ENCODE results near the gene TFDP1.

TFDP1 gene

DNA sequence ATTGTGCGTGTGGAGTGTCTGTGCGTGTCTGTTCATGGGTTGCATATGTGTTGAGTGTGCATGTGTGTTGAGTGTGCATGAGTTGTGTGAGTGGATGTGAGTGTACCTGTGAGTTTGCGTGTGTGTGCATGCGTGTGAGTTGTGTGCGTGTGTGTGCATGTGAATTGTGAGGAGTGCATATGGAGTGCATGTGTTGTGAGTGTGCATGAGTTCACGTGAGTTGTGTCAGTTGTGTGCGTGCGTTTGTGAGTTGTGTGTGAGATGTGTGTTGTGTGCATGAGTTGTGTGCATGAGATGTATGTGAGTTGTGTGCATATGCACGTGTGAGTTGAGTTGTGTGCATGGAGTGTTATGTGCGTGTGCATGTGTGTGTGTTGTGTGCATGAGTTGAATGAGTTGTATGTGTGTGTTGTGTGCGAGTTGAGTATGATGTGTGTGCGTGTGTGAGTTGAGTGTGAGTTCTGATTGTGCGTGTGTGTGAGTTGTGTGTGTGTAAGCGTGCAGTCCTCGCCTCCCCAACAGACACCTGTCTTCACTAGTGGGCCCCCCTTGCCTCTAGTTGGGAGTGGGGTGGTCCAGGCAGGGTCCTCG lies 29.3 kb downstream of the TFDP1 start:
- Histone ChIP-seq H3K4me1 (ENCODE audit: control insufficient read depth in 2 of 2, insufficient read depth in 1 of 2, low read depth in 1 of 2, low read length in 2 of 2) (peaks cover 10 to 19% of the 10 kb centered on the region in 2 donors), H2BK5ac (ENCODE audit: low read length) (peak overlapping the region; percentile 32), H2AFZ (ENCODE audit: low read length) (no peak overlapping the region), H2BK15ac (ENCODE audit: low read length) (no peak overlapping the region), H3K27me3 (ENCODE audit: control insufficient read depth in 3 of 3, insufficient read depth in 3 of 3, low read depth in 1 of 3, low read length in 3 of 3) (peaks cover 0 to 1% (median 0%) of the 10 kb centered on the region in 3 experiments), H2BK120ac (ENCODE audit: low read depth, low read length) (no peak overlapping the region), H3K4me3 (ENCODE audit: low read length in 2 of 2) (peak overlapping the region in 1 of 2 donors; percentile 38), H4K8ac (ENCODE audit: low read depth, low read length) (peak overlapping the region; percentile 66), H2BK12ac (ENCODE audit: low read length) (no peak overlapping the region), H3K23ac (ENCODE audit: low read depth, low read length, poor library complexity) (peak overlapping the region; percentile 16), H3K9me3 (replicated peaks in 1 of 2; ENCODE audit: control insufficient read depth in 2 of 2, insufficient read depth in 1 of 2, low read depth in 1 of 2, low read length in 2 of 2) (peaks cover 0 to 6% of the 10 kb centered on the region in 2 donors), H3K9ac (ENCODE audit: low read depth, low read length, poor library complexity) (no peak overlapping the region), H2AK5ac (ENCODE audit: low read depth, low read length) (no peak overlapping the region), H3K4me2 (ENCODE audit: insufficient read depth, low read length, poor library complexity, severe bottlenecking) (no peak overlapping the region), H3K27ac (replicated peaks; ENCODE audit: low read length) (no peak overlapping the region), H3K18ac (ENCODE audit: low read length) (peak overlapping the region; percentile 11), H3K79me1 (ENCODE audit: low read depth, low read length) (peaks cover 38% of the 10 kb centered on the region), H3K4ac (ENCODE audit: low read length) (peak overlapping the region; percentile 13), H3K36me3 (replicated peaks in 1 of 2; ENCODE audit: control insufficient read depth in 2 of 2, insufficient read depth in 2 of 2, low read length in 2 of 2) (peaks cover 32 to 86% of the 10 kb centered on the region in 2 donors), H3K14ac (ENCODE audit: low read length) (peak overlapping the region; percentile 59), H4K91ac (ENCODE audit: low read depth, low read length, poor library complexity) (peak overlapping the region; percentile 82)
- no peak for DNase-seq (ENCODE audit: low spot score)
- WGBS, 2 donors (ENCODE audit: extremely low coverage in 2 of 2, insufficient read length in 2 of 2, insufficient replicate concordance in 1 of 2), result 100% methylated on average over 2 to 7 of the region's 16 CpGs

GRCh38 chr13:113616281-113616906 lies 31.8 kb downstream of the TFDP1 start:
- peaks cover 0 to 1% (median 0%) of the 10 kb centered on the region in 3 experiments for H3K27me3 ChIP-seq (ENCODE audit: control insufficient read depth in 3 of 3, insufficient read depth in 3 of 3, low read depth in 1 of 3, low read length in 3 of 3)
- H3K9ac ChIP-seq (ENCODE audit: low read depth, low read length, poor library complexity), result no peak overlapping the region
- no peak overlapping the region for H3K14ac ChIP-seq (ENCODE audit: low read length)
- no peak overlapping the region for H3K4ac ChIP-seq (ENCODE audit: low read length)
- no peak for DNase-seq (ENCODE audit: low spot score)
- no peak overlapping the region for H2BK5ac ChIP-seq (ENCODE audit: low read length)
- H2BK15ac ChIP-seq (ENCODE audit: low read length), result no peak overlapping the region
- no peak overlapping the region for H2BK12ac ChIP-seq (ENCODE audit: low read length)
- no peak overlapping the region for H2BK120ac ChIP-seq (ENCODE audit: low read depth, low read length)
- H3K36me3 ChIP-seq (replicated peaks in 1 of 2; ENCODE audit: control insufficient read depth in 2 of 2, insufficient read depth in 2 of 2, low read length in 2 of 2), result peaks cover 19 to 82% of the 10 kb centered on the region in 2 donors
- H3K23ac ChIP-seq (ENCODE audit: low read depth, low read length, poor library complexity), result no peak overlapping the region
- peak overlapping the region; percentile 9 for H2AK5ac ChIP-seq (ENCODE audit: low read depth, low read length)
- no CpG with 5 or more reads among the region's 20 CpGs for WGBS, 2 donors (ENCODE audit: extremely low coverage in 2 of 2, insufficient read length in 2 of 2, insufficient replicate concordance in 1 of 2)
- H3K4me3 ChIP-seq (ENCODE audit: low read length in 2 of 2), result no peak overlapping the region
- peak overlapping the region; percentile 23 for H3K18ac ChIP-seq (ENCODE audit: low read length)
- H3K4me2 ChIP-seq (ENCODE audit: insufficient read depth, low read length, poor library complexity, severe bottlenecking), result peak overlapping the region; percentile 41
- peaks cover 10 to 18% of the 10 kb centered on the region in 2 donors for H3K4me1 ChIP-seq (ENCODE audit: control insufficient read depth in 2 of 2, insufficient read depth in 1 of 2, low read depth in 1 of 2, low read length in 2 of 2)
- H2AFZ ChIP-seq (ENCODE audit: low read length), result no peak overlapping the region
- peaks cover 34% of the 10 kb centered on the region for H3K79me1 ChIP-seq (ENCODE audit: low read depth, low read length)
- peaks cover 0 to 6% of the 10 kb centered on the region in 2 donors for H3K9me3 ChIP-seq (replicated peaks in 1 of 2; ENCODE audit: control insufficient read depth in 2 of 2, insufficient read depth in 1 of 2, low read depth in 1 of 2, low read length in 2 of 2)
- H4K8ac ChIP-seq (ENCODE audit: low read depth, low read length), result no peak overlapping the region
- H3K27ac ChIP-seq (replicated peaks; ENCODE audit: low read length), result peak overlapping the region; percentile 81
- no peak overlapping the region for H4K91ac ChIP-seq (ENCODE audit: low read depth, low read length, poor library complexity)

GRCh38 chr13:113616991-113617749 lies 32.6 kb downstream of the TFDP1 start:
- Histone ChIP-seq H2AK5ac (ENCODE audit: low read depth, low read length) (peak overlapping the region; percentile 84), H3K23ac (ENCODE audit: low read depth, low read length, poor library complexity) (no peak overlapping the region), H2BK120ac (ENCODE audit: low read depth, low read length) (peak overlapping the region; percentile 24), H3K79me1 (ENCODE audit: low read depth, low read length) (peaks cover 37% of the 10 kb centered on the region), H3K4me1 (ENCODE audit: control insufficient read depth in 2 of 2, insufficient read depth in 1 of 2, low read depth in 1 of 2, low read length in 2 of 2) (peaks cover 10 to 18% of the 10 kb centered on the region in 2 donors), H4K91ac (ENCODE audit: low read depth, low read length, poor library complexity) (no peak overlapping the region), H3K27me3 (ENCODE audit: control insufficient read depth in 3 of 3, insufficient read depth in 3 of 3, low read depth in 1 of 3, low read length in 3 of 3) (peaks cover 0 to 1% (median 0%) of the 10 kb centered on the region in 3 experiments), H2BK12ac (ENCODE audit: low read length) (no peak overlapping the region), H3K9ac (ENCODE audit: low read depth, low read length, poor library complexity) (no peak overlapping the region), H3K4me2 (ENCODE audit: insufficient read depth, low read length, poor library complexity, severe bottlenecking) (peak overlapping the region; percentile 41), H3K36me3 (replicated peaks in 1 of 2; ENCODE audit: control insufficient read depth in 2 of 2, insufficient read depth in 2 of 2, low read length in 2 of 2) (peaks cover 16 to 74% of the 10 kb centered on the region in 2 donors), H3K27ac (replicated peaks; ENCODE audit: low read length) (peak overlapping the region; percentile 81), H4K8ac (ENCODE audit: low read depth, low read length) (no peak overlapping the region), H3K9me3 (replicated peaks in 1 of 2; ENCODE audit: control insufficient read depth in 2 of 2, insufficient read depth in 1 of 2, low read depth in 1 of 2, low read length in 2 of 2) (peaks cover under 1 to 6% of the 10 kb centered on the region in 2 donors), H2AFZ (ENCODE audit: low read length) (no peak overlapping the region), H3K4me3 (ENCODE audit: low read length in 2 of 2) (no peak overlapping the region), H3K14ac (ENCODE audit: low read length) (no peak overlapping the region), H2BK15ac (ENCODE audit: low read length) (no peak overlapping the region), H3K4ac (ENCODE audit: low read length) (no peak overlapping the region), H2BK5ac (ENCODE audit: low read length) (peak overlapping the region; percentile 35), H3K18ac (ENCODE audit: low read length) (peak overlapping the region; percentile 7)
- no CpG with 5 or more reads among the region's 18 CpGs for WGBS, 2 donors (ENCODE audit: extremely low coverage in 2 of 2, insufficient read length in 2 of 2, insufficient replicate concordance in 1 of 2)
- DNase-seq (ENCODE audit: low spot score), result peak; percentile 62

DNA sequence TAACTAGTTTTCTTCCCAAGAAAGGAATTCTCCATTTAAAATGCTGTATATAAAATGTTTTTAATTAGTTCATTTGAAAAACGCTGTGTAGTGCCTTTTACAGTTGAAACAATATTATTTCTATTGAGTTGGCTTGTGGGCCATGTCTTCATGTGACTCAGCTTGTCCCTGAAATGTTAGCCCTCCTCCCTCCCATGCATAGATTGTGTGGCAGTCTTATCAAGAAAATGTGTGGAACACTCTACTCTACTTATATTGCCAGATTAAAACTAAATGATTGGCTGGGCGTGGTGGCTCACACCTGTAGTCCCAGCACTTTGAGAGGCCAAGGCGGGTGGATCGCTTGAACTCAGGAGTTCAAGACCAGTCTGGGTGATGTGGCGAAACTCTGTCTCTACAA lies 33.4 kb downstream of the TFDP1 start:
- peaks cover 10 to 18% of the 10 kb centered on the region in 2 donors for H3K4me1 ChIP-seq (ENCODE audit: control insufficient read depth in 2 of 2, insufficient read depth in 1 of 2, low read depth in 1 of 2, low read length in 2 of 2)
- no peak overlapping the region for H2AFZ ChIP-seq (ENCODE audit: low read length)
- no peak overlapping the region for H2BK120ac ChIP-seq (ENCODE audit: low read depth, low read length)
- no peak overlapping the region for H3K9ac ChIP-seq (ENCODE audit: low read depth, low read length, poor library complexity)
- no peak overlapping the region for H3K4ac ChIP-seq (ENCODE audit: low read length)
- no peak overlapping the region for H2BK15ac ChIP-seq (ENCODE audit: low read length)
- H3K23ac ChIP-seq (ENCODE audit: low read depth, low read length, poor library complexity), result no peak overlapping the region
- H2AK5ac ChIP-seq (ENCODE audit: low read depth, low read length), result no peak overlapping the region
- no peak overlapping the region for H3K14ac ChIP-seq (ENCODE audit: low read length)
- H3K36me3 ChIP-seq (replicated peaks in 1 of 2; ENCODE audit: control insufficient read depth in 2 of 2, insufficient read depth in 2 of 2, low read length in 2 of 2), result peaks cover 23 to 76% of the 10 kb centered on the region in 2 donors
- no peak overlapping the region for H4K91ac ChIP-seq (ENCODE audit: low read depth, low read length, poor library complexity)
- H3K27me3 ChIP-seq (ENCODE audit: control insufficient read depth in 3 of 3, insufficient read depth in 3 of 3, low read depth in 1 of 3, low read length in 3 of 3), result peaks cover 0 to 1% (median 0%) of the 10 kb centered on the region in 3 experiments
- no peak overlapping the region for H2BK5ac ChIP-seq (ENCODE audit: low read length)
- H2BK12ac ChIP-seq (ENCODE audit: low read length), result no peak overlapping the region
- no peak overlapping the region for H4K8ac ChIP-seq (ENCODE audit: low read depth, low read length)
- no peak overlapping the region for H3K4me3 ChIP-seq (ENCODE audit: low read length in 2 of 2)
- H3K79me1 ChIP-seq (ENCODE audit: low read depth, low read length), result peaks cover 39% of the 10 kb centered on the region
- H3K4me2 ChIP-seq (ENCODE audit: insufficient read depth, low read length, poor library complexity, severe bottlenecking), result no peak overlapping the region
- H3K27ac ChIP-seq (replicated peaks; ENCODE audit: low read length), result no peak overlapping the region
- DNase-seq (ENCODE audit: low spot score), result no peak
- no CpG with 5 or more reads among the region's 5 CpGs for WGBS, 2 donors (ENCODE audit: extremely low coverage in 2 of 2, insufficient read length in 2 of 2, insufficient replicate concordance in 1 of 2)
- H3K18ac ChIP-seq (ENCODE audit: low read length), result no peak overlapping the region
- peaks cover 8 to 12% of the 10 kb centered on the region in 2 donors for H3K9me3 ChIP-seq (replicated peaks in 1 of 2; ENCODE audit: control insufficient read depth in 2 of 2, insufficient read depth in 1 of 2, low read depth in 1 of 2, low read length in 2 of 2)

Measured in neuronal stem cell (in vitro differentiated cells).